Ishikawa (cell line): ENCODE results near the gene RPS19.

Experiments used
- EP300 ChIP-seq: IDR thresholded peaks from 2 replicates; pipeline ENCODE4 v1.6.1; 2012; ENCODE audit warnings: borderline replicate concordance
- FOXM1 ChIP-seq: IDR thresholded peaks from 2 replicates; pipeline ENCODE4 v1.6.1; 2012; ENCODE audit warnings: low read depth, borderline replicate concordance
- TAF1 ChIP-seq: IDR thresholded peaks from 2 replicates; pipeline ENCODE4 v1.6.1; 2012; ENCODE audit warnings: low read depth, mild to moderate bottlenecking
- TF ChIP-seq, protein P1 (sequence below): IDR thresholded peaks from 2 replicates; pipeline ENCODE4 v1.6.1; 2012; ENCODE audit warnings: low read depth, mild to moderate bottlenecking

DNA sequence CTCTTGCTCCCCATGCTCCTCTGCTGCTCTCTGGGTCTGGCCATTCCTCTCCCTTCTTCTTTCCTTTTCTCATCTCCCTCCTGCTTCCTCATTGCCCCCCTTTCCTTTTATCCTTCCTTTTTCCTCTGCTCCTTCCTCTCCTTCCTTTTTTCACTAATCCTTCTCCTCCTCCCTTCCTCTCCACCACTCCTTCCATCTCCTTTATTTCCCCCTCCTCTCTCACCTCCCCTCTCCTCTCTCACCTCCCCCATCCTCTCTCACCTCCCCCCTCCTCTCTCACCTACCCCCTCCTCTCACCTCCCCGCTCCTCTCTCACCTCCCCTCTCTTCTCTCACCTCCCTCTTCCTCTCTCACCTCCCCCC lies 36.5 kb downstream of the RPS19 start:
- TF ChIP-seq, protein P1, sequence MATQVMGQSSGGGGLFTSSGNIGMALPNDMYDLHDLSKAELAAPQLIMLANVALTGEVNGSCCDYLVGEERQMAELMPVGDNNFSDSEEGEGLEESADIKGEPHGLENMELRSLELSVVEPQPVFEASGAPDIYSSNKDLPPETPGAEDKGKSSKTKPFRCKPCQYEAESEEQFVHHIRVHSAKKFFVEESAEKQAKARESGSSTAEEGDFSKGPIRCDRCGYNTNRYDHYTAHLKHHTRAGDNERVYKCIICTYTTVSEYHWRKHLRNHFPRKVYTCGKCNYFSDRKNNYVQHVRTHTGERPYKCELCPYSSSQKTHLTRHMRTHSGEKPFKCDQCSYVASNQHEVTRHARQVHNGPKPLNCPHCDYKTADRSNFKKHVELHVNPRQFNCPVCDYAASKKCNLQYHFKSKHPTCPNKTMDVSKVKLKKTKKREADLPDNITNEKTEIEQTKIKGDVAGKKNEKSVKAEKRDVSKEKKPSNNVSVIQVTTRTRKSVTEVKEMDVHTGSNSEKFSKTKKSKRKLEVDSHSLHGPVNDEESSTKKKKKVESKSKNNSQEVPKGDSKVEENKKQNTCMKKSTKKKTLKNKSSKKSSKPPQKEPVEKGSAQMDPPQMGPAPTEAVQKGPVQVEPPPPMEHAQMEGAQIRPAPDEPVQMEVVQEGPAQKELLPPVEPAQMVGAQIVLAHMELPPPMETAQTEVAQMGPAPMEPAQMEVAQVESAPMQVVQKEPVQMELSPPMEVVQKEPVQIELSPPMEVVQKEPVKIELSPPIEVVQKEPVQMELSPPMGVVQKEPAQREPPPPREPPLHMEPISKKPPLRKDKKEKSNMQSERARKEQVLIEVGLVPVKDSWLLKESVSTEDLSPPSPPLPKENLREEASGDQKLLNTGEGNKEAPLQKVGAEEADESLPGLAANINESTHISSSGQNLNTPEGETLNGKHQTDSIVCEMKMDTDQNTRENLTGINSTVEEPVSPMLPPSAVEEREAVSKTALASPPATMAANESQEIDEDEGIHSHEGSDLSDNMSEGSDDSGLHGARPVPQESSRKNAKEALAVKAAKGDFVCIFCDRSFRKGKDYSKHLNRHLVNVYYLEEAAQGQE: no peak
- no peak for TF ChIP-seq EP300
- TF ChIP-seq FOXM1: no peak
- TF ChIP-seq TAF1: no peak
